Right cardiac atrium (tissue), 5 donors: ENCODE measurements around the gene HSBP1. TPM values are rescaled to one million over a fixed set of nuclear protein-coding genes. Genes with fewer than 3 reads are reported as not detected.

ENCODE experiments used
- ATAC-seq, 2 donors: fragments of 200-7000 bp; cut with Tn5 transposase; one replicate each; pipeline versions ENCODE4 v1.8.0 to v1.9.1; 2020; ENCODE audit warnings: moderate library complexity in 2 of 2, mild to moderate bottlenecking in 1 of 2
- DNase-seq, 3 donors: peaks; one replicate each; pipeline ENCODE4 v3.0.0-alpha.2; 2020
- H3K27ac ChIP-seq: one replicate; pipeline ENCODE4 v1.5.1; 2013; ENCODE audit warnings: mild to moderate bottlenecking, low read length, control low read depth, moderate library complexity
- H3K27me3 ChIP-seq: one replicate; pipeline ENCODE4 v1.6.1; 2013; ENCODE audit not compliant: control insufficient read depth, insufficient read depth
- H3K4me1 ChIP-seq: one replicate; pipeline ENCODE4 v1.6.1; 2013; ENCODE audit warnings: low read length; ENCODE audit not compliant: control insufficient read depth, insufficient read depth
- H3K4me3 ChIP-seq: one replicate; pipeline ENCODE4 v1.5.1; 2013; ENCODE audit warnings: low read length, control low read depth
- H3K9me3 ChIP-seq: one replicate; pipeline ENCODE4 v1.6.1; 2013; ENCODE audit warnings: low read length; ENCODE audit not compliant: control insufficient read depth
- WGBS: extraction: QIAGEN DNeasy Blood & Tissue Kit; methylation state at CpG from one replicate; pipeline ENCODE4 v1.1.7; 2013; 5-methylcytosine and 5-hydroxymethylcytosine counted together
- intact Hi-C, 4 donors: fragments of 100-400 bp; cut with DNase I; formaldehyde crosslinking; loops; one replicate each; pipeline versions ENCODE4 v1.11.0 to v1.14.0; 2022 to 2023
- polyA plus RNA-seq: library from polyadenylated mRNA; stranded (reverse); fragments of 200-250 nt; gene quantifications from one replicate; pipeline ENCODE4 v1.2.3, GENCODE V29; 2013
- total RNA-seq, 4 donors: library from RNA; stranded (reverse); fragmentation: NEBNext Ultra II Directional; extraction: Animal tissue kit (Norgen Biotek cat#: 25700); gene quantifications; one replicate each; pipeline ENCODE4 v1.2.1, GENCODE V29; 2021
- donor health status: healthy with polysubstance abuse.
- donor health status: DM: no; HTN: yes; CAD: no.
- donor health status: DM: no; HTN: no; CAD: no.
- donor health status: DM: no; HTN: yes; CAD: no; lungs with severe emphysema.
- donor health status: DM: yes; HTN: yes; CAD: no.

Gene HSBP1
- total and polyA plus RNA-seq, 5 donors, result 102 to 173 (median 146) TPM

GRCh38 chr16:83785455-83785854, 22.3 kb upstream of the HSBP1 start:
- ATAC-seq (no peak), DNase-seq (no peak)
- Histone ChIP-seq H3K9me3 (no peaks in the 10 kb centered on the region), H3K27me3 (no peaks in the 10 kb centered on the region), H3K4me1 (peaks cover 2% of the 10 kb centered on the region), H3K27ac (no peak overlapping the region), H3K4me3 (no peak overlapping the region)
- WGBS, result 87% methylated on average over 2 of the region's 2 CpGs
- intact Hi-C loops, result no loop called here

- 90% methylated on average over 8 of the region's 8 CpGs for WGBS
- no peak for ATAC-seq
Observed at GRCh38 chr16:83789642-83790401, 18.0 kb upstream of the HSBP1 start.

GRCh38 chr16:83791916-83792315, 15.9 kb upstream of the HSBP1 start:
- WGBS, result 96% methylated on average over 10 of the region's 10 CpGs
- no peak overlapping the region for H3K27ac ChIP-seq
- no peaks in the 10 kb centered on the region for H3K9me3 ChIP-seq
- intact Hi-C loops, result no loop called here
- ATAC-seq (no peak), DNase-seq (no peak)
- H3K4me1 ChIP-seq, result no peaks in the 10 kb centered on the region
- H3K4me3 ChIP-seq, result no peak overlapping the region
- no peaks in the 10 kb centered on the region for H3K27me3 ChIP-seq

More at GRCh38 chr16:83789642-83790401, 18.0 kb upstream of the HSBP1 start:
- H3K27ac ChIP-seq, result no peak overlapping the region
- no peaks in the 10 kb centered on the region for H3K4me1 ChIP-seq
- intact Hi-C loops, result no loop called here
- H3K9me3 ChIP-seq, result no peaks in the 10 kb centered on the region
- no peaks in the 10 kb centered on the region for H3K27me3 ChIP-seq
- DNase-seq, result no peak
- no peak overlapping the region for H3K4me3 ChIP-seq

GRCh38 chr16:83792391-83792790, 15.4 kb upstream of the HSBP1 start:
- Histone ChIP-seq H3K4me1 (no peaks in the 10 kb centered on the region), H3K4me3 (no peak overlapping the region), H3K27ac (no peak overlapping the region), H3K9me3 (no peaks in the 10 kb centered on the region), H3K27me3 (no peaks in the 10 kb centered on the region)
- no peak for ATAC-seq
- 81% methylated on average over 2 of the region's 2 CpGs for WGBS
- DNase-seq, result no peak
- intact Hi-C loops, result no loop called here

GRCh38 chr16:83793179-83793578, 14.6 kb upstream of the HSBP1 start:
- no peak for DNase-seq

GRCh38 chr16:83794860-83795554, 12.8 kb upstream of the HSBP1 start:
- H3K9me3 ChIP-seq, result no peaks in the 10 kb centered on the region
- H3K27me3 ChIP-seq, result no peaks in the 10 kb centered on the region
- DNase-seq (no peak), ATAC-seq (no peak)
- 72% methylated on average over 10 of the region's 10 CpGs for WGBS
- no peaks in the 10 kb centered on the region for H3K4me1 ChIP-seq
- H3K27ac ChIP-seq, result no peak overlapping the region
- intact Hi-C loops, result no loop called here
- H3K4me3 ChIP-seq, result no peak overlapping the region

More at GRCh38 chr16:83793179-83793578, 14.6 kb upstream of the HSBP1 start:
- WGBS, result 71% methylated on average over 9 of the region's 9 CpGs
- no peak overlapping the region for H3K4me3 ChIP-seq
- no peaks in the 10 kb centered on the region for H3K4me1 ChIP-seq
- H3K27ac ChIP-seq, result no peak overlapping the region
- intact Hi-C loops, result no loop called here
- no peaks in the 10 kb centered on the region for H3K9me3 ChIP-seq
- ATAC-seq, result no peak
- no peaks in the 10 kb centered on the region for H3K27me3 ChIP-seq

- no peak overlapping the region for H3K27ac ChIP-seq
- no peaks in the 10 kb centered on the region for H3K4me1 ChIP-seq
- intact Hi-C loops, result no loop called here
- 83% methylated on average over 9 of the region's 9 CpGs for WGBS
- ATAC-seq, result no peak
- no peaks in the 10 kb centered on the region for H3K27me3 ChIP-seq
- DNase-seq, result no peak
- no peaks in the 10 kb centered on the region for H3K9me3 ChIP-seq
- no peak overlapping the region for H3K4me3 ChIP-seq
Observed at GRCh38 chr16:83797013-83797412, 10.8 kb upstream of the HSBP1 start.

- Histone ChIP-seq H3K27ac (no peak overlapping the region), H3K4me3 (no peak overlapping the region), H3K27me3 (no peaks in the 10 kb centered on the region), H3K4me1 (no peaks in the 10 kb centered on the region), H3K9me3 (no peaks in the 10 kb centered on the region)
- ATAC-seq (no peak), DNase-seq (no peak)
- intact Hi-C loops, result no loop called here
- 86% methylated on average over 1 of the region's 1 CpG for WGBS
Observed at GRCh38 chr16:83799336-83799735, 8.4 kb upstream of the HSBP1 start.

GRCh38 chr16:83802135-83802534, 5.6 kb upstream of the HSBP1 start:
- no peaks in the 10 kb centered on the region for H3K27me3 ChIP-seq
- peak overlapping the region; percentile 35 for H3K4me3 ChIP-seq
- DNase-seq (no peak), ATAC-seq (peak; percentile 63 to 66)
- no peaks in the 10 kb centered on the region for H3K9me3 ChIP-seq
- H3K4me1 ChIP-seq, result no peaks in the 10 kb centered on the region
- WGBS, result 10% methylated on average over 6 of the region's 6 CpGs
- H3K27ac ChIP-seq, result no peak overlapping the region
- intact Hi-C loops, result no loop called here

- ATAC-seq, result no peak
Observed at GRCh38 chr16:83802554-83803205, 5.1 kb upstream of the HSBP1 start.

GRCh38 chr16:83803811-83804210, 4.0 kb upstream of the HSBP1 start:
- Histone ChIP-seq H3K4me1 (peaks cover 1% of the 10 kb centered on the region), H3K4me3 (no peak overlapping the region), H3K9me3 (no peaks in the 10 kb centered on the region), H3K27me3 (no peaks in the 10 kb centered on the region), H3K27ac (no peak overlapping the region)
- intact Hi-C loops, result no loop called here
- 83% methylated on average over 3 of the region's 3 CpGs for WGBS
- DNase-seq (no peak), ATAC-seq (no peak)

More at GRCh38 chr16:83802554-83803205, 5.1 kb upstream of the HSBP1 start:
- WGBS, result 24% methylated on average over 11 of the region's 11 CpGs
- no peak for DNase-seq
- Histone ChIP-seq H3K4me1 (no peaks in the 10 kb centered on the region), H3K9me3 (no peaks in the 10 kb centered on the region), H3K27me3 (no peaks in the 10 kb centered on the region), H3K4me3 (peak overlapping the region; percentile 35), H3K27ac (no peak overlapping the region)
- intact Hi-C loops, result no loop called here
